GM21390 (cell line): ENCODE results near the gene PCSK2.

Experiments
- ATAC-seq: cut with Tn5 transposase; IDR thresholded peaks from one replicate; pipeline ENCODE4 v1.9.1; 2021; ENCODE audit not compliant: unreplicated experiment

PCSK2 gene

DNA sequence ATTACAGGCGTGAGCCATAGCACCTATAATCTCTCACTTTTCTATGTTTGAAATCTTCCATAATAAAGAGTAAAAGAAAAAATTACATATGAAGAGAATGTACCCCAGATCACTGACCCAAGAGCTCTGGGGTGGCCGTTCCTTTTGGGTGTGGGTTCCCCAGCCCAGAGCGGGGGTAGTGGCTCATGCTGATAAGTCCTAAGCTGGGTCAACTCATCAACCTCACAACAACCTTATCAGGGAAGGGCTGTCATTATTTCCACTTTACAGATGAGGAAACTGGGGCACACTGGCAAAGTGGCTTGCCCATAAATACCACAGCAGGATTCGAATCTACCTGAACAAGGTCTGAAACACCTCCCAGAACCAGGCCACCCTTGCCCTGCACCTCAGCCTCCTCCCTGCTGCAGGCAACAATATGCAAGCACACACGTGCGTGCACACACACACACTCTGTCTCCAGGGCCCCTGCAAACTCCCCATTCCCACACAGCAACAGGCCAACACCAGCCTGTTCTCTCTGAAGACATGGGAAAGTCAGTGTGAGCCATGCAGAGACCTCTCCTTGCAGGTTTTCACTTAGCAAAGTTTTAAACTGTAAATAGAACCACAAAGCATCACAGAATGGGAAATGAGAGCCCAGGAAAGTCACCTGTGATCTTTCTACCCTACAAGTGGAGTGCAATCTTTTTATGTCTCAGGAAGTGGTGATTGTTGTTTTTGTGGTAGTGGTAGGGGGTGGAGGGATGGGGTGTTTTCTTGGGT lies 276.6 kb downstream of the PCSK2 start:
- ATAC-seq, result no peak

DNA sequence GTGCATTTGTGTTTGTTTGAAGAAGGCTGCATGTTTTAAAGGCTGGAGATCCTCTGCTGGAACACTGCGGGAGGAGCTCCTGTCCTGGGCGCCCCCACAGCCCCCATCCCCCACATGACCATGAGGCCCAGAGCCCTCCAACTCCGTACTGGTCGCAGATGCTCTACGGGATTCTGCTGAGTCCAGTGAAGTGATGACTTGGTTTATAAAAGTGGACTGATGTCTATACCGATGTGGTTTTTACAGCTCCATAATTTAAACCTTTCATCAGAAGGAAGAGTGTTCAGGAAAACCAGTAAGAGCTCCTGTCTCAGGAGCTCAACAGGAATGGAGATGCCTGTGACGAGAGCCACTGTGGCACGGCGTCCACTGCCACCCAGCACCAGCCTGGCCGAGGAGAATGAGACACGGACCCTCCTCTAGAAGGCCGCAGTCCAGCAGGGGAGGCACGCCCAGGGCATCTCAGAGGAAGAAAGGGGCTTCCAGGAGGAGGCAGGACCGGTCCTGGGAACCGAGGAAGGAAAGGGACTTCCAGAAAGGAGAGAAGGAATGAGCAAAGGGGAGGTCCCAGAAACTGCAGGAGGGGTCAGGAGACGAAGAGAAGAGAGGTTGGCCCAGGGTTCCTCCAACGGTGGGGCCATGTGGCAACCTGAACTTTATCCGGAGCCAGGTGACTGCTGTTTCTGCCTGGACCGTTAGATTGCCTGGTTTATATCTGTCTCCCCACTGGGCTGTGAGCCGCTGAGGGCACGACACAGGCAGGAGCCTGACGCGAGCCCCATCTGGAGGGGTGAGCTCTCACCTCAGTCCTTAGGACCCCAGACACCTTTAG lies 277.4 kb downstream of the PCSK2 start:
- ATAC-seq, result peak; percentile 19

DNA sequence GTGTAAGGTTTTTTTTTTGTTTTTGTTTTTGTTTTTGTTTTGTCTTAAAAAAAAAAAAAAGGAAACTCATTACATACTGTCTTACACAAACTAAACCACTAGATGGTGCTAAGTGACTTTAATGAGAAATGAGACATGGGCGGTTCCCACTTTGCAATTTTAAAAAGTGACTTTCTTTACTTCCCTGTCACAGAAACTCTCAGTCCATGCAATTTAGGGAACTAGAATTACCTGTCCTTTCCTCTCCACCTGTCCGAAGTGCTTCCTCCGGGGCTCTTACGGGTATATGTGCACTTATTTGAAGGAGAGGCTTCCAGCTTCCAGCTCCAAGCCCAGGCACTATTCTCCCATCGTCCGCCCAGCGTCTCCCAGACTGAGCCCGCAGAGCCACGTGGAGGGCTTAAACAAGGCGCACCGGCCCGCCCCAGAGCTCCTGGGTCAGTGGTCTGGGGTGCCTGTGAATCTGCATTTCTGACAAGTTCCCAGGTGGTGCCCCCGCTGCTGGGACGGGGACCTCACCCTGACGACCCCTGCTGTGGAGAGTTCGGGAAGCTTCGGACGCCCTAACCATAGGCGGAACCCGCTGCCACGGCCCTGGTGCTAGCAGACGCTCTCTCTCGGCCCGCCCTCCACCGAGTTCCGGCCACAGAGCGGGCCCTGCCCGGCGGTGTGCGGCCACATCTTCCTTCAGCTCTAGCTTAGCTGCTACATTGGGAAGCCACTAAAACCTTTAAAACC lies 278.2 kb downstream of the PCSK2 start:
- peak; percentile 74 for ATAC-seq

DNA sequence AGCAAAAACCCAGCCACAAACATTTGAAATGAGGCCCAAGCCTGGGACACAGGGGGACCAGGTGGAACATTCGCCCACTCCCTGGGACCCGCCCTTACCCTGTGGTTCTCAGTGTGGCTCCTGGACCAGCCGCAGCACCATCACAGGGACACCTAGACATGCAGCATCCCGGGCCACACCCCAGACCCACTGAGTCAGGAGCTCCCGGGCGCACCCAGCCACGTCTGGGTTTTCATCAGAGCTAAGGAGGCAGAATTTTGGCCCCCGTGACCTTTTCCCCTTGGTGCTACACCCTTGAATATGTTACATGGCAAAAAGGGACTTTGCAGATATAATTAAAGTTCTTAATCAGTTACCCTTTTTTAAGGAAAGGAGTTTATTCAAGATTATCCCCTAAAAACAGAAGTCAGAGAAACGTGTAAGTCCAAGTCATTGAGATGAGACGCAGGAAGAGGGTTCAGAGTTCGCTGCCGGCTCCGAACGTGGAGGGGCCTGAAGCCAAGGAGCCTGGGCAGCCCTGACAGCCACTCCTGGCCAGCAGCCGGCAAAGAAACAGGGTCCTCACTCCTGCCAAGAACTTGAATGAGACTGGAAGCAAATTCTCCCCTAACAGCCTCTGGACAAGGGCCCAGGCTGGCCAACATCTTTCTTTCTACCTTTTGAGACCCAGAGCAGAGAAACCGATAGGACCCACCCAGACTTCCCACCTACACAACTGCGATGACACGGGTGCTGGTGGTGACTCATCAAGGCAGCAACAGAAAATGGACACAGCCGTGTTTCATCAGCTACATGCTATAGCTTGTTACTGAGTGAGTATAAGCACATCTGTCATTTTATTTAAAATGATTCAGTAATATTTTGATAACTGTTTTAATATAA lies 279.0 kb downstream of the PCSK2 start:
- no peak for ATAC-seq

DNA sequence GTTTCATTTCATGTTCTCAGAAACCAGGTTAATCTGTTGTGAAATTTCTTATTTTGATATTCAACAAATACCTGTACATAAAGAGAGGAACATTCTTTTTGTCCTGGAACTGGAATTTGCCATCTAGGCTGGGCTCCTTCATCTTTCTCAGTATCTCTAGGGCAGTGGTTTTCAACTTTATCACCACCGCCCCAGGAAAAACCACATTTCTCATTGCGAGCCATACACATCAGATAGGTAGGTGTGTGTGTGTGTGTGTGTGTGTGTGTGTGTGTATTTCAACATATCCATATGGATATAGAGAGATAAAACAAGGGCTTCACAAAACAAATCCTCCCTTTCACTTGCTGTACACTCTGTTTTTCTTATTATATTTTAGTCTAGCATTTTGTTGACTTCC lies 280.2 kb downstream of the PCSK2 start:
- ATAC-seq, result no peak

DNA sequence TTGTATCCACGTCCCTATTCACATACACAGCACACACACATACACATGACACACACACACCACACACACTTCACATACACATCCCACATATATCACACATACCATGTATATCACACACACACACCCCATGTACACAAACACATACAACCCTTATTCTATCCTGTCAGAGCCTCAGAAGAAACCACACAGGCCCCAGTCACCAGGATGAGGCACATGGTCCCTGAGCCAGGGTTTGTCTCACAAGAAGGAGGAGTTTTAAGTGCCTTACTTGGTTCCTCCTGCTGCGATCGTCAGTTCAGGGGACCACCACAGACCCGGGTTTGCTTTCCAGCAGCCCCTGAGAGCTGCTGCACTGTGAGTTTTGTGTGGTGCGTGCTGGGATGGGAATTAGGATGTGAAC lies 280.7 kb downstream of the PCSK2 start:
- no peak for ATAC-seq

DNA sequence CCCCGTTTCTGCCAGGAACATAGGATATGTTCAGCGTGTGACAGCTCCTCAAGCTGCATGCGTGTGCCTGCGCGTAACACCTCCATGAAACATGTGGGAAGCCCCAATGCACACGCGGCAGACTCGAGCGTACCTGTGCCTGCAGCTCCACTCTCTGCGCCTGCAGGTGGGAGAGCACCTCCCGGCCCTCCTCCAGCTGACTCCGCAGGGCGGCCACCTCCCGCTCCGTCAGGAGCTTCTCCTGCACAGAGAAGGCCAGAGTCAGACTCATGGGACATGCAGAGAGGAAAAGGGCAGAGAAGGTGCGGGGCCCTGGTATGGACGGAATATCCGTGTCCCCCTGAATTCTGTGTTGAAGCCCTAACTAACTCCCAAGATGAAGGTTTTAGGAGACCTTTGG lies 281.9 kb downstream of the PCSK2 start:
- ATAC-seq, result no peak

DNA sequence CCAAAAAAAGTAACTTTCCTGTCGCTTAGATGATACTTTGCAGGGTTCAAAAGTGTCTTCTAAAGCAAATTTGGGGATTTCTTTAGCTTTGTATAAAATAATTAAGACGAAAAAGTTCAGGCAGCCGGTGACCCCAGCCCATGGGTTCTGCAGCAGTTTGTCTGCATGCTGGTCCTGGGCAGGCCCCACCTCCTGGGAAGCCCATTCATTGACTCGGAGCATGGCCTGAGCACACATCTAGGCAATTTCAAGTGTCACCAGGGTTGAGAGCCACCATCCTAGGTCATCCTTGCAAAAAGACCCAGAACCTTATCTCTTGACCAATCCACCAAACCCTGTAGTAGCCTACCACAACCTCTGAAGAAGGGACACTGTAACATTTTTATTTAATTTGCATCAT lies 283.7 kb downstream of the PCSK2 start:
- no peak for ATAC-seq

DNA sequence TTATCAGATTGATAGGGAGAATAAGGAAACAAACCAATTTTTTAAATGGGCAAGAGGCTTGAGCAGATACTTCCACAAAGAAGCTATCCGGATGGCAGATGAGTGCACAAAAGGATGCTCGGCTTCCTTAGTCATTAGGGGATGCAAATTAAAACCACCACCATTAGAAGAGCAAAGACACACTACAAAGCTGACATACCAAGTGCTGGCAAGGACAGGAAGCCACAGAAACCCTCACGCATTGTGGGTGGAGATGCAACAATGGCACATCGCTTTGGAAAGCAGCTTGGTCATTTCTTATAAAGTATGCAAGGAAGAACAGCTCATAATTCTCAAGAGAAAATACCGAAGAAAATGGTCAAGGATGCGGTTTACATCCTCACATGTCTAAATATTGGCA lies 284.6 kb downstream of the PCSK2 start:
- no peak for ATAC-seq

DNA sequence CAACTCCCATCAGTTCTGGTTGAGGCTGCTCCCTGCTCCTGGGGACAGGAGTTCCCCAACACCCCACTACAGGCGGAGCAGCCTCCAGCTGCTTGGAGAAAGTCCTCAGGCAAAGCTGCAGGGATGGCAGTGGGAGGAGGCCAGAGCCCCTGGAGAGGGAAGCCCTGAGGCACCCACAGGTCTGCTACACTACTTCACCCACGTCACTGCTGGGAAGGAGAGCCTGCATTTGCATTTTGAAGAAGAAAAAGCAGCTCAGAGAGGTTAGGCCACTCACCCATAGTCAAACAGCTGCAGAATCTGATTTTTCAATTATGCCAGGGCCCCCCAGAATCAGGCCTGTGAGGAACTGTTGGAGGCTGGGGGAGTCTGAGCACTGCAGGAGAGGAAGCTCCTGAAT lies 287.1 kb downstream of the PCSK2 start:
- no peak for ATAC-seq

DNA sequence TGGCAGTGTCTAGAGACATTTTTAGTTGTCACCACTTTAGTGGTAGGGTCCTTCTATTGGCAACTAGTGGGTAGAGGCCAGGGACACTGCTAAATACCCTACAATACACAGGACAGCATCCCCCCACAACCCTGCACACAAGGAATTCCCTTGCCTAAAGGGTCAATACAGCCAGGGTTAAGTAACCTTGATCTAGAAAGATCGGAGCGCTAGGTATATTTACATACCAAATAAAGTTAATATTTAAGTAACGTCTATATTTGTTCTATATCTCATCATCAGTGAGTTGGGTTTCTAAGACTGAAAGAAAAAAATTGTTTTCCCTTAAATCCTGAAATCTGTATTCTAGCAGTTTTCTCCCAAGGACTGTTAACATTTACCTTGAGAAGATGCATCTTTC lies 288.2 kb downstream of the PCSK2 start:
- ATAC-seq, result no peak

DNA sequence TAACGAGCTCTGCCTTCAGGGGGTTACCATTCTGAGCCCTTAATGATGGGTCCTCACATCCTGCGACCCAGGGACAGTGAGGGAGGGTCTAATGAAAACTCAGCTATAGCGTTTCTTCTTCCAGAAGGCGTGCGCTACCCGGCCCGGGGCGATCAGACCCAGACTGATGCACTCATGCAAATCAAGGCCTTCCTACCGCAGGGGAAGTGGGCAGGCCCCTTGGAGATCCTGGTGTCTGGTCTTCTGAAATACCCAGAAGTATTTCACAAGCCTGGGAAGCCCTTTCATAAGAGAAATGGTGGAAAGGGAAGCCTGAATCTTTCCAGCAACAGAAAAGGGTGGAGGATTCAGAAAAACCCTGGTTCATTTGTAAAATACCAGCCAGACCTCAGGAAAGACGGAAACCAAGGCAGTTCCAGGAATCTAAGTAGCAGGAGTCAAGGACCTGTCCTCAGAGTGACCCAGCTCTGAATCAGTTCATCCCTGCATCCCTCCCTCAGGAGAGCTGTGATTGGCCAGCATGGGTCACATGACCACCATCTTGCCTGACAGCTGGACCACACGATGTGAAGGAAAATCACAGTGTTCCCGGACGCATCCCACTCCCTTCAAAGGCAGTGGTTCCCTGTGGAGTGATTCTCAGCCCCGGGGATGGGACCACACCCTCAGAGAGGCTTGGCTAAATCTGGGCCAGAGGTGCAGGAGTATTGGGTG lies 291.7 kb downstream of the PCSK2 start:
- no peak for ATAC-seq

DNA sequence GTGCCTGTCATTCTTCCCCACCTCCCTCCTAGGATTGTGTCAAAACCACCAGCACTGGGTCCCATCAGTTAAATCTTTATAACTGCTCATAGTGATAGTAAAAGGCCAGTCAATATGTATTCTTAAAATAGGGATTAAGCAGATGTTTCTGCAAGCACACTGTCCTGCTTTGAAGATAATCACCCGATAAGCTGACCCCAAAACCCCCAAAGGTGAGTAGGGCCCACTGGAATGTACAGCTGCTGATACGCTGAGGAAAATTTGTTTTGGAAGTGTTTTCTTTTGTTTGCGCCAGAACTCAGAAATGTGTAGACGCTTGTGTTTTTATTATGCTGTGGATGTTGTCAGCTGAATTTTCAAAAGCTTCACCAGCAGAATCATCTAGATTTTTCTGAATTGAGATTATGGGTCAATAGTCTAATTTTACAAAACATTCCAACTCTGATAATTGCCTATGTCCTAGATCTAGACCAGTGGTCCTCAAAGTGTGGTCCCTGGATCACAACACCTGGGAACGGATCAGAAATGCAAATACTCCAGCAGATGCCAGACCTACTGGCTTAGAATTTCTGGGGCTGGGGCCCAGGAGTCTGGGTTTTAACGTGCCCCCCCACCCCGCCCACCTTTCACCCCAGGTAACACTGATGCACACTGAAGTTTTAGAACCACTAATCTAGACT lies 292.9 kb downstream of the PCSK2 start:
- no peak for ATAC-seq

DNA sequence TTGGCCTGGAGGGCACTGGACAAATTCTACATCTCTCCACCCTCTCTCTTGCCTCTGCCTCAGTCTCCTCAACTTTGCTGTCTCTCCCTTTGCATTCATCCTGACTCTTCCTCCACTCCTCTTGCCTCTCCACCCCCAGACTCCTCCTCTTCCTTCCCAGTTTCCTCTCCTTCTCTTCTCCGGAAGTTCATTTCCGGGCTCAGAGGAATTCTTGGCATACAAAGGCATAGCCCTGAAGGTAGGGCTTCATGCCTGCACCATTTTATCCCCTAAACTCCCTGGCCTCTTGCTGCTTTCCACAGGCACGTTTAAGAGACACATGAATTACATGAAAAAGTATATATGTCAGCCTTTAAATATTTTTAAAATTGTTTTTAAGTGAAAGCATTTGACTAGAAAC lies 293.7 kb downstream of the PCSK2 start:
- no peak for ATAC-seq

DNA sequence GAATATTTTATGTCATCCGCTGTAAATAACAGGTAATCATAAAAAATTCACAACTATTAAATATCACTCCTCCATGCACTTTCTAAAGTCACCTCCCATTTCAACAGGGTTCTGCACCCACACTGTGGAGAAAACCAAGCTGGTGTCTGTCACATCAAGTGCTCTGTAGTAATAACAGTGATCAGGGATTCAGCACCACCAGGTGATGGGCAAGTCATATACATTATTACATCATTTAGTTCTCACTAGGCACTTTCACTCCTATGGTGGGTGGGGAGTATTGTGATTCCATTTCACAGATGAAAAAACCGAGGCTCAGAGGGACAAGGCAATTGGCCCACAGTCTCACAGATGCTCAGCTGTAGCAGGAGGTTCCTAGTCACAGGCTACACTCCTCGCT lies 295.7 kb downstream of the PCSK2 start:
- no peak for ATAC-seq

DNA sequence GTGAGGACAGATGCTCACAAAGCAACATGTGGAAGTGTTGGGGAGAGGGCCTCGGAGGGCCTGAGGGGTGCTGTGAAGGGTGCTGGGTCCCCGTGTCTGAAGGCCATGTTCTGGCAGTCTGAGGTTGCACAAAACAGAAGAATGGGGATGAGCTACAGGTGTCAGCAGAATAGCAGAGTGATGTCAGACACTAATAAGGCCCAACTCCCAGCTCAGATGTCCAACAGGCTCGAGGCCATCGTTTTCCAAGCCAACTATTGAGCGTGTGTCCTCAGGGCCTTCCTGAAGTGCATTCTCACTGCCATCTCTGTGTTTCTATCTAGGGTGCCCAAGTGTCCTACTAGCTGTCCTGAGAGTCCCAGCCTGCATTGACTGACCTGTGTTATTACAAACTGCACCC lies 296.5 kb downstream of the PCSK2 start:
- ATAC-seq, result no peak

DNA sequence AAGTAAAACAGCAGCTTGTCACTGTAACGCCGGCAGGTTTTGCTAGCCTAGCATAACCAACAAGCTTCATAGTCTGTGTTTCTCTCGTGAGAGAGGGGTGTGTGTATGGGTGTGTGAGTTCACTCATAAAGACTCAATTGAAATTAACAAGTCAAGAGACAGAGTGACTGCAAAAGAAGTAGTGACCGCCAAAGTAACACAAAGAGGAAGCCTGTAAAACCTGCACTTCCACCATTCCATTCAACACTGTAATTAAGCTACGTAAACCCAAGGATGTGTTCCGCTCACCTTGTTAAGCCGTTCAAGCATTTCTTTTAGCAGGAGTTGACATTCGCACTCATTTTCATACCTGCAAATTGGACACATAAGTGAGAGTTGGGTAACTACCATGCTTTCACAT lies 297.7 kb downstream of the PCSK2 start:
- no peak for ATAC-seq

DNA sequence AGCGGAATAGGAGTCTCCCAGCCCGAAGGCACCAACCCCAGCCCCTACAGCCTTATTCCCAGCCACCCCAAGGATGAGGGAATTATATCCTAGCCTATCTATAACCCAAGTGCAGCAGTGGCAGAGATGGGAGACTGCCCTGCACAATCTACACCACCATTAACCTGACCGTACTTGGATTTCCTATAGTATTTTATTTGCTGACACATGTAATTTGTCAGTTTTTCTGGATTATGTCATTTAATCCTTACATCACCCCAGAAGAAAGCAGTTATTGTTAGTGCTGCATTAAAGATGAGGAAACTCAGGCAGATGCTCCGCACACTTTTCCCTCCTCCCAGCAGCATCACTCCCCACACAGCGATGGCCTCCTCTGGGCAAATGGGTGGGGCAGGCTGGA lies 298.3 kb downstream of the PCSK2 start:
- no peak for ATAC-seq

DNA sequence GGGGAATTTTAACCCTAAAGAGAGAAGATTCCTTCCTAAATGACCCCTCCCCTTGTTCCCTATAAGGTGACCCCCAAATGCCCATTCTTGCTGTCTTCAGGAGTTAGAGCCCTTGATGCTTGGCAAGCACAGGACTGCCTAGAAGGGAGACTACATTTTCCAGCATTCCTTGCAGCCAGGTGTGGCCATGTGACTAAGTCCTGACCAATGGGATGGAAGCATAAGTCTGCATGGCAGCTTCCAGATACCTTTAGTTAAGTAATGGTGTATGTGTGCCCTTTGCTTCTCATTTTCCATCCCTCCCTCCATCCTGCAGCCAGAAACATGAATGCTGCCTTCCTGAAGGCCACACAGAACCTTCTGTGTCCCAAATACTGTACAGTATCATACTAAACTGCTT lies 298.8 kb downstream of the PCSK2 start:
- ATAC-seq, result no peak

DNA sequence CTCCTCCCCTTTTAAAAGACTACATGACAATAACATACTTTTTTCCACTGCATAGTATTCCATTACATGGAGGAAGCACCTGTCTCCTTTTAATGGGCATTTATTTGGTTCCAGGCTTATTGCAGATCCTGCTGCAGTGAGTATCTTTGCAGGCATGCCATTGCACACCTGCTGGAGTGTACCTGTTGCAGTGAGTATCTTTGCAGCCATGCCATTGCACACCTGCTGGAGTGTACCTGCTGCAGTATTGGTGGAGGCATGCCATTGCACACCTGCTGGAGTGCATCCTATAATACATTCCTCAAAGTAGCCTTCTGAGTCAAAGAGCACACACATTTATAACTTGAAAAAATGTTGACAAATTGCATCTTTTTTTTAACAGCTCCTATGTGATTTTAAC lies 302.7 kb downstream of the PCSK2 start:
- no peak for ATAC-seq
